GM20431 (cell line): ENCODE results near the gene PRPF6.

Experiments used
- in situ Hi-C: fragments of 300-500 bp; cut with MseI, MboI; formaldehyde crosslinking; loops from one replicate; pipeline ENCODE4 v1.15.0; 2020; ENCODE audit warnings: low sequenced_read_pairs; ENCODE audit not compliant: unreplicated experiment

Gene PRPF6

DNA sequence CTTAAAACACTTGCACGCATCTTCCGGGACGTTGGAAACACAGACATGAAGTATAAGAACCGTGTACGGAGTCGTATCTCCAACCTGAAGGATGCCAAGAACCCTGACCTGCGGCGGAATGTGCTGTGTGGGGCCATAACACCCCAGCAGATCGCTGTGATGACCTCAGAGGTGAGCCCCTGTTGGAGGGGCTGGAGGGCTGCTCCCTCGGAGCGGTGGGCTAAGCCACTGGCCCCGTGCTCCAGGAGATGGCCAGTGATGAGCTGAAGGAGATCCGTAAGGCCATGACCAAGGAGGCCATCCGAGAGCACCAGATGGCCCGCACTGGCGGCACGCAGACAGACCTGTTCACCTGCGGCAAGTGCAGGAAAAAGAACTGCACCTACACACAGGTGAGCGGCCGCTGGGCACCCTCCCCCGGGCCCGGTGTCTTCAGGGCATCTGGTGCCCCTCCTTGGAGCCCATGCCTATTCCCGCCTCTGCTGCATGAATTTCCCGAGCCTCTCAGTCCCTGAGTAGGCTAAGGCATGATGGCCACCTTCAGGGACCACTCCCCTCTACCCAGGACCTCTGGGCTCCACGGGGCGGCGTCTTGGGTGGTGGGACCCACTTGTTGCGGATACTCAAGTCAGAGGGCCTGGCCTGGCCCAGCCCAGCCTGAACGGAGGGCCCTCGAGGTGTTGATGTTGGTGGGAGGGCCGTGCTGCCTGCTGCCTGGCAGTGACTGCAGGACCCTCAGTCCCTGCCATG, 89.5 kb downstream of the PRPF6 start:
- in situ Hi-C loops = no loop called here

DNA sequence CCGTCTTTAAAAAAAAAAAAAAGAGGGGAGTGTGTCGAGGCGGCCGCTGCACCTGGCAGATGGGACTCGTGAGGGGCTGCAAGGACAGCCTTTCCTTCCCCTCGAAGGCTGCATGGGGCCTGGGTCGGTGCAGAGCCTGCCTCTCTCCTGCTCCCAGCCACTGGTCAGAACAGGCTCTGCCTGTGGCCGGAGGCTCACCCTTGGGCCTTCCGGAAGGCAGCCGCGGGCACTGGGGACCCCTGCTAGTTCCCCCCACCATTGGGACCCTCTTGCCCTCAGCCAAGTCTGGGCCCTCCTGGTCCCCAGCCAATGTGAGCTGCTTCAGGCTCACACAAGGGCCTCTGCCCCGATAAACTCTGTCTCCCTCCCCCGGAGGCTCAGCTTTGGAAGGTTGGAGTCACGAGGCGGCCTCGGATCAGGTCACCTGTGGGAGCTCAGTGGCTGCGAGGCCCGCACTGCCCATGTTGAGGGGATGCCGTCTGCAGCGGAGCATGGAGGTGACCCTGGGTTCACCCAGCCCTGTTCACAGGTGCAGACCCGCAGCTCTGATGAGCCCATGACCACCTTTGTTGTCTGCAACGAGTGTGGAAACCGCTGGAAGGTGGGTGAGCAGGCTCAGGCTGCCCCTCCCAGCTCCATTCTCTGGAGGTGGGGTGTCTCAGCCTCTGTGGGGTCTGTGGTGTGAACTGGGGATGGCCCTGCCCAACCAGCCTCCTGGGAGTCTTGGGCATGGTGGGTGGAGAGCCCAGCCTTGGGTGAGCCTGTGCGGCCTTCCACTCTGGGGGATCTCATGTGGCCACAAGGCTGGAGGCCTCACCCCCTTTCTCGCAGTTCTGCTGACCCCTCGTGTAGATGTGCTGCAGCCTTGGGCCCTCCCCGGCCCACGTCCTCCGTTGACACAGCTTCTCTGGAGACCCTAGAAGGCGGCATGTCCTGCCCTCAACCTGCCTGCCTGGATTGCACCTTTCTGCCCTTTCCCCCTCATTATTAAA, 90.7 kb downstream of the PRPF6 start:
- in situ Hi-C loops = no loop called here

DNA sequence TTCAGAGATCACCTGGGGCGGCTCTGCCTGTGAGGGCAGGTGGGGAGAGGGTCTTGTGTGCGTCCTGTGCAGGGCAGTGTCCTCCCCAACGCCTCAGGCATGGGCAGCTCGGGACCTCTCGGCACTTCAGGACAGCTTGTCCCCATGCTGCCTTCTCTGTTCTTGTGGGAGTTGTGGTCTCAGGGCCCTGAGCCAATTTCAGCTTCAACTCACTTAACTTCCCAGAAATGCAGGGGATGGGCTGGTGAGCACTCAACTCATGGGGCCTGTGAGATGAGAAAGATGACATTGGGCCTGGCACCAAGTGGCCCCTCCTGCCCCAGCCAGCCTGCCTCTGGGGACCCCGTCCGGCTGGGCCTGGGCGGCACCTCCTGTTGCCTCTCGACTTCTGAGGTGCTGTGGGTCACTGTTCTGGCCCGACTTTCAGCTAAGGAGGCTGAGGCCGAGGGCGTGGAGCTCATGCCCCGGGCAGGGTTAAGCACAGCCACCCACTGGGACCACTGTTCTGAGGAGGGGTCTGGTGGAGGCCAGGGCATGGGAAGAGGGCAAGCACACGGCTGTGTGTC, 91.6 kb downstream of the PRPF6 start:
- in situ Hi-C loops = no loop called here

DNA sequence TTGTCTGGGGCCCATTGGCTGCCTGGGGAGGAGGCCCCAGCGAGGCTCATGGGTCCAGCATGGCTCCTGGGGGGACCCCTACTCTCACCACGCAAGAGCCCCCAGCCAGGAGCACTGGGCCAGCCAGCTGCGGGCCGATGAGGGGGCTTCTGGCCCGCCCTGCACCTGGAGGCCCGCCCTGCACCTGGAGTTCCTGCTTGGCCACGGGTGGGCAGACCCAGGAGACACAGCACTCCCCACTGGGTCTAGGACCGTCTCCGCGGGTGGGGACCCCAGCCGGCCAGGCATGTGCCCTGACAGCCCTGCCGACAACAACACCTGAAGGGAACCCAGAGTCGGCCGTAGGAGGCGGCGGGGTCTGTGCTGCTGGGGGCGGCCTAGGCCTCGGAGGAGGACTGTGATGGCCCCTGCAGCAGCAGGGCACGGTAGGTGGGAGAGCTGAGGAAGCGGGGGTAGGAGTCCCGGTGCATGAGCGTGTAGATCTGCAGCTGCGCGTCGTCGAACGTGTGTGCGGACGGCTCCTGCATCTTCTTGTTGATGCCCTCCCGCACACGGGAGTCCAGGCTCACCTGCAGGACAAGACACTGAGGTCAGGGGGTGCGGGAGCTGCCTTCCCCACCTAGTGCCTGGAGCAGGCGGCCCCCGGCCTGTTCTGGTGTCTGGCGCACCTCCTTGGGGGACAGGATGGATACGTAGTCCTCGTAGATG, 92.7 kb downstream of the PRPF6 start:
- in situ Hi-C loops = no loop called here

- in situ Hi-C loops = no loop called here
Measured at GRCh38 chr20:64074184-64074789, 93.4 kb downstream of the PRPF6 start.

DNA sequence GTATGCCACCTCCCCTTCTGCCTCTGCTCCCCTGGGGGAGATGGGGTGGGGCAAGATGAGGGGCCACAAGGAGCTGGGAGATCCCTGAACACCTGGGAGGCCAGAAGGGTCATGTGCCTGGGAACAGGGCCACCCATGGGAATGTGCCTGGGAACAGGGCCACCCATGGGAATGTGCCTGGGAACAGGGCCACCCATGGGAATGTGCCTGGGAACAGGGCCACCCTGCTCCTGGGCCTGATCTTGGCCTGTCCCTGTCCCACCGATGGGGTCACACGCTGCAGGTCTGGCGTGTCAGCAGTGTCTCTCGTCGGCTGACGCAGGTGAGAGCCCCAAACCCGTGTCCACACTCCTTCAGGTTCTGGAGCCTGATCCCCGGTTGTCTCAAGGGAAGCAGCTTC, 94.0 kb downstream of the PRPF6 start:
- in situ Hi-C loops = no loop called here

GRCh38 chr20:64075556-64075955, 94.6 kb downstream of the PRPF6 start:
- in situ Hi-C loops = no loop called here

DNA sequence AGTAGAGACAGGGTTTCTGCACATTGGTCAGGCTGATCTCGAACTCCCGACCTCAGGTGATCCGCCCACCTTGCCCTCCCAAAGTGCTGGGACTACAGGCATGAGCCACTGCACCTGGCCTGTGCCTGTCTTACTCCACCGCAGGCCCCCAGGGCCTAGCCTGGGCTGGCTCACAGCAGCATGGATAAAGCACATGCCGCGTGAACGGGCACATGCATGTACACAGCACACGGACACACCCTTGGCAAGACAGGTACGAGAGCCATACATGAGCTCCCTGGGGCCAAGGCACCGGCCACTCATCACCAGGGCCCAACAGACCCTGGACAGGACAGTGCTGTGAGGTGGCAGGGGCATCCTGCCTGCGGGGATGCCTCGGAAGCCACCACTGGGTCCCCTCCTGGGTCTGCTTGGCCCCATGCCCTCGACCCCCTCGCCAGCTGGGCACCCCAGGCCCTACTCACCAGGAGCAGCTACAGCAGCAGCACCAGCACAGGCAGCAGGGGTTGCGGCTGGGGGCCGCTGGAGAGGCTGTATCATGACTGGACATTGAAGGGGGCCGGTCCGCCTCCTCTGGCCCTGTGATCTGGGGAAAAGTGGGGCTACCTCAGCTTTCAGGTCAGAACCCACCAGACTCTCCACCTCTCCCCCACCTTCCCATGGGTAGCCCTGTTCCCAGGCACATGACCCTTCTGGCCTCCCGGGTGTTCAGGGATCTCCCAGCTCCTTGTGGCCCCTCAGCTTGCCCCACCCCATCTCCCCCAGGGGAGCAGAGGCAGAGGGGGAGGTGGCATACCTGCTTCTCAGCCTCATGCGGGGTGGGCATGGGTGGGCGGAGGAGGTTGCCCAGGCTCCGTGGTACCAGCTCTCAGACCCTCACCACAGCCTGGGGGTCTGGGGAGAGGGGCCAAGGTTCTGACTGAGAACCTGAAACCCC, 95.4 kb downstream of the PRPF6 start:
- in situ Hi-C loops = no loop called here

GRCh38 chr20:64077094-64077493, 96.2 kb downstream of the PRPF6 start:
- in situ Hi-C loops = no loop called here

GRCh38 chr20:64077541-64077875, 96.6 kb downstream of the PRPF6 start:
- in situ Hi-C loops = no loop called here

DNA sequence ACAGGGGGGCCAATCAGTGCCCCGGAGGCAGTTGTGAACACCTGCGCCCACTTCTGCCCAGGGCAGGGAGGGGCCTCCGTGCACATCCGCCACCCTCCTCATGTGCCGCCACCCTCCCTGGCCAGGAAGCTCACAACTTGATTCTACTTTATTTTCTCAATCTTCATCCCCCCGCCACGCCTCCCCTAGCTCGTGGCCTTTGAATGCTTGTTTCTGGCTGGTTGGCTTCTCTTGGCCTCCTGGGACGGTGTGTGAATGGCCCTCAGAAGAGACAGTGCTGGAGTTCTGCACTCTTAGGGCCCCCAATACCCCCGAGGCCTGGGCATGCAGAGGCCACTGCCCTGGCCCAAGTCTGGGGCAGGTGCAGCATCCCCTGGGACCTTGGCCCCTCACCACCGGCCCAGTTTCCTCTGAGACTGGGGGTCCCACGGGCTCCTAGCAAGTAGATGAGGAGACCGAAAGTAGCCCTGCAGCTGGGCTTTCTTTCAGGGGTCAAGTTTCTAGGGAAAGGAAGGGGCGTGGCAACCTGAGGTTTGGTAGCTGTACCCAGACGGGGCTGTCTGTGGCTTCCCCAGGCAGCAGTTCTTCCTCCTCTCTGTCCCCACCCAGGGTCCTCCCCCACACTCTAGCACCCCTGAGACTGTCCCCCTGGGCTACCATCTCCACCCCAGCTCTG, 97.1 kb downstream of the PRPF6 start:
- in situ Hi-C loops = no loop called here

- in situ Hi-C loops = no loop called here
Measured at GRCh38 chr20:64078934-64079272, 98.0 kb downstream of the PRPF6 start.

DNA sequence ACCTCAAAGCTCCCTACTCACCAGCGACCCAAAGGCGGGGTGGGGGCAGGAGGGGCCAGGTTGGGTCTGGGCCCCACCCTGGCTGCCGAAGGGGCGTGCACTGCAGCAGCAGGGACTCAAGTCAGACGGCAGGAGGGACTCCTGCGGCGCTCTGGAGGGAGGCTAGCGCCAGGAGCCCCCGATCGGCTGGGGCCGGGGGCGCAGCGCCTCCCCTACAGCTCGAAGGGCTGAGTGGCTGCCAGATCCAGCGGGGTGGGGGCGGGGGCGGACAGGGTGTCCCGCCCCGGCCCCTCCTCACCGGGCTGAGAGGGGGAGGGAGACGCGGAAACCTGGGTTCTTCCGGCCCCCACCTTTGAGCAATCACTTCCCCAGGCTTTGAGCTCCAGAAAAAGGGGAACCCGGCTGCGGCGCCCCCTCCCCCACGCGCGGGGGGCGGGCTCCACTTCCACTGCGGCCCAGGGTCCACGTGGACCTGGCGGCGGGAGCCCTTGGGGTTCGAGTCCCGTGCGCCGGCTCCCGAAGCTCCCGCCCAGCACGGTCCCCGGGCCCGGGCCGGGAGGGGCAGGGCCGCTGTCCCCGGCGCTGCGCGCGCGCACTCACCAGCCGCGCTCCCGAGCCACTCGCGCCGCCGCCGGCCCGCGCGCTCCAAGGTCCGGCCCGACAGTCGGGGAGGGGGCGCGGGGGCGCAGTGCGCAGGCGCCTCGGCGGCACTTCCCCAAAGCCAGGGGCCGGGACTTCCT, 98.5 kb downstream of the PRPF6 start, which contains the start of gene RGS19:
Gene RGS19 (minus strand): TSS at position 246 of the 740 bp plus-strand sequence. CDS start 2,632 bp downstream, outside the sequence.
- in situ Hi-C loops = no loop called here

DNA sequence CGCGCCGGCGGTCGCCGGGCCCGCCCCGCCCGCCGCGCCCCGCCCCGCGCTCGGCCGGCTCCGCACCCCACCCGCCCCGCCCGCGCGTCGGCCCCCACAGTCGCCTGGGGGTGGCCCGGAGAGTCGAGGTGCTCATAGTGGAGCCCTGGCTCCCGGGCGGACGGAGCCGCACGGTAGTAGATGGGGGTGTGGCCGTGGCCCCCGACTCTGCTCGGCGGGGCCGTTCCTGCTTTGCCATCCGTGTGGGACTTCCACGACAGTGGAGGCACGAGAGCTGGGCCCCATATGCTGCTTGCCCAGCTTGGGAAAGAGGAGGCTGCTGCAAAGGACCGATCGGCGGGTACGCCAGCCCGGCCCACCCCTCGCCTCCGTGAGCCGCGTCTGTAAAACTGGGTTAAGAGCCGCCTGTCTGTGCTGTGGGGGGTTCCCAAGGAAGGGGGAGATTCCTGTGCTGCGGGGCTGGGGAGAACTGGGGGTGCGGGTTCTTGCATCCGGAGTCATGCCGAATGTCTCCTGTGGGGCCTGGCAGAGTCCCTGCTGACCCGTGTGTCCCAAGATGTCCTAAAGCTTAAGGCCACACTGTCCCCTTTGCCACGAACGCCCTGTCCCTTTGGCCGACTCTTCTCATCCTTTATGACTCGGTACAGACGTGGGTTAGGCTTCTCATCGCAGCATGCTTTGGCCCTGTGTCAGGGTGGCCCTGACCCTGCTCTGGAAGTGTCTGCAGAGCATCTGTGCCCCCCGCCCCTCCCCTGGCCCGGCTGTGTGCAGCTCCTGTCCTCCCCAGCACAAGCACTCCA, 99.3 kb downstream of the PRPF6 start, which contains the start of gene OPRL1:
Gene OPRL1 (plus strand): TSS at position 70 of the 800 bp plus-strand sequence. CDS start 12,639 bp downstream, outside the sequence.
- in situ Hi-C loops = no loop called here

DNA sequence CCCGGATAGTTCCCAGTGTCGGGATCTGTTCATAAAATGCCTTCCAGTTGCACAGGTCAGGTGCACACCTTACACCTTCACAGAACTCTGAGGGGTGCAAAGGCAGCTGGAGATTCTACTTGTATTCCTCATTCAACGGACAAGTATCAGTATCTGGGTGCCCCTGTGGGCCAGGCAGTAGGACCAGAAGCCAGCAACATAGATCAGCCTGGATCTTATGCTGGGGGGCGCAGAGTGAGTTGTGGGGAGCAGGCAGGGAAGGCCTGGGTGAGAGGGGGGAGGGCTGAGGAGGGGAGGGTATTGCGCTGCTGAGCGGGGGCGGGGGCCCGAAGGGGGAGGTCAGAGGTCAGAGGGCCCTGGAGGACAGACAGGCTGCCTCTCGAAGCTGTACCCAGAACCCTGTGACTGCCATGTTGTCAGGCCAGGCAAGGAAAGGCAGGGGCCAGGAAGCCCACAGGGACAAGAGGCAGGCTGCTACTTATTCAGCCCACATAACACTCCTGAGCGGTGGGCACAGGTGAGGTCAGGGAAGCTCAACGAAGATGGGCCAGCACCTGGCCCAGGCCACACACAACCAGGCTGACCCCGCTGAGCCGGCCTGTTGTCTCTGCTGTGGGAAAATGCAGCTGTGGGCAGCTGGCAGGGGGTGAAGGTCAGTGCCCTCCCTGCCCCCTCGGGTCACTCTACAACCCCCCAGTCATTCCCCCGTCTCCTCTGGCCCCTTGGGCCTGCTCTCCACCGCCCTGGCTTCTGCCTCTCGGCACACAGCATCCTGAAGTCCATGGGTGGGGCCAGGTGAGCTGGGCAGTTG, 100.1 kb downstream of the PRPF6 start:
- in situ Hi-C loops = no loop called here

DNA sequence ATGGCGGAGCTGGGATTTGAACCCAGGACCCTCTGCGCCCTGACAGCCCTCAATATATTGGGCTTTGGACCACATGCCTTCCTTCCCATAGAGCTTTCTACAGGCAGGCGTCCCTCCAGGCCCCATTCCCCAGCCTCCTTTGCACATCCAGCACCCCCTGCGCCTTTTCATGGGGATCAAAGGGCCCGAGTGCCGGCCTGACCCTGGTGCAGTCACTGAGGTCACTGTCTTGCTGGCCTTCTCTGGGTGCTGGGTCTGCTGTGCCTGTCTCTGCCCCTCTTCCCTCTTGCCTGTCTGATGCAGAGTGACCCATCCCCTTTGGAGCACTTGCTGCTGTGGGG, 100.7 kb downstream of the PRPF6 start:
- in situ Hi-C loops = no loop called here
